CD4-positive, CD25-positive, alpha-beta regulatory T cell (primary cell): ENCODE results near the gene PKNOX2. TPM values are rescaled to one million over a fixed set of nuclear protein-coding genes. Genes with fewer than 3 reads are reported as not detected.

ENCODE experiments used
- ATAC-seq, 2 donors: fragments of 150-1000 bp; cut with Tn5 transposase; one replicate each; pipeline ENCODE4 v1.10.0; 2021; ENCODE audit warnings: low read depth in 2 of 2, moderate number of reproducible peaks in 2 of 2, moderate library complexity in 1 of 2
- DNase-seq, 3 donors: peaks; one replicate each; pipeline versions ENCODE4 v3.0.0 to v3.0.0-alpha.2; 2012 to 2022; ENCODE audit warnings: mixed read lengths in 1 of 3
- H3K27ac ChIP-seq: one replicate; pipeline ENCODE4 v1.7.0; 2013; ENCODE audit warnings: mild to moderate bottlenecking, low read length; ENCODE audit not compliant: insufficient read depth, poor library complexity, severe bottlenecking
- H3K27me3 ChIP-seq: one replicate; pipeline ENCODE4 v1.7.0; 2013; ENCODE audit warnings: low read length; ENCODE audit not compliant: control insufficient read depth, insufficient read depth
- H3K36me3 ChIP-seq: one replicate; pipeline ENCODE4 v1.7.0; 2013; ENCODE audit warnings: mild to moderate bottlenecking, low read length, moderate library complexity; ENCODE audit not compliant: control insufficient read depth, insufficient read depth
- H3K4me1 ChIP-seq: 2 replicates; pipeline ENCODE4 v1.7.0; 2013; ENCODE audit warnings: mild to moderate bottlenecking, low read length; ENCODE audit not compliant: insufficient read depth, control insufficient read depth, poor library complexity, severe bottlenecking
- H3K4me3 ChIP-seq: one replicate; pipeline ENCODE4 v1.7.0; 2013; ENCODE audit warnings: low read depth, mild to moderate bottlenecking, low read length, moderate library complexity
- H3K9me3 ChIP-seq, 2 experiments: 1 replicate in 1 of 2; 2 replicates in 1 of 2; pipeline ENCODE4 v1.7.0; 2013; ENCODE audit warnings: low read length in 2 of 2, mild to moderate bottlenecking in 1 of 2, moderate library complexity in 1 of 2; ENCODE audit not compliant: control insufficient read depth in 2 of 2
- H3K27ac Mint-ChIP-seq, 3 donors: one replicate each; pipeline ENCODE4 v1.8.0; 2020 to 2022; ENCODE audit warnings: mild to moderate bottlenecking in 3 of 3, mixed read lengths in 3 of 3, moderate library complexity in 2 of 3
- H3K27me3 Mint-ChIP-seq: one replicate; pipeline ENCODE4 v1.8.0; 2022; ENCODE audit warnings: mild to moderate bottlenecking, mixed read lengths
- H3K36me3 Mint-ChIP-seq: one replicate; pipeline ENCODE4 v1.8.0; 2020; ENCODE audit warnings: mixed read lengths
- H3K4me1 Mint-ChIP-seq, 4 donors: one replicate each; pipeline ENCODE4 v1.8.0; 2020 to 2022; ENCODE audit warnings: mixed read lengths in 4 of 4, mild to moderate bottlenecking in 1 of 4
- H3K4me3 Mint-ChIP-seq, 4 donors: one replicate each; pipeline ENCODE4 v1.8.0; 2020 to 2022; ENCODE audit warnings: mild to moderate bottlenecking in 4 of 4, mixed read lengths in 4 of 4, moderate library complexity in 3 of 4
- H3K9me3 Mint-ChIP-seq, 7 donors: one replicate each; pipeline ENCODE4 v1.8.0; 2020 to 2022; ENCODE audit warnings: mixed read lengths in 7 of 7, mild to moderate bottlenecking in 3 of 7, moderate library complexity in 2 of 7
- polyA plus RNA-seq, 4 donors: library from polyadenylated mRNA; unstranded; fragments of 300-500 nt; fragmentation: Illumina TruSeq; gene quantifications; one replicate each; pipeline ENCODE4 v1.2.3, GENCODE V29; 2021
- total RNA-seq: library from RNA; stranded (reverse); gene quantifications from one replicate; pipeline ENCODE4 v1.2.3, GENCODE V29; 2022

The PKNOX2 gene
- total and polyA plus RNA-seq, 5 donors from 2014 or later: not detected

GRCh38 chr11:125372911-125373310 lies 208.4 kb downstream of the PKNOX2 start:
- DNase-seq (no peak), ATAC-seq (no peak)
- peaks cover 4% of the 10 kb centered on the region for H3K27me3 ChIP-seq
- no peak overlapping the region for H3K27ac ChIP-seq
- no peaks in the 10 kb centered on the region for H3K9me3 ChIP-seq
- no peak overlapping the region for H3K4me3 Mint-ChIP-seq
- H3K4me1 Mint-ChIP-seq: no peaks in the 10 kb centered on the region
- no peaks in the 10 kb centered on the region for H3K36me3 ChIP-seq
- no peak overlapping the region for H3K27ac Mint-ChIP-seq
- H3K36me3 Mint-ChIP-seq: no peaks in the 10 kb centered on the region
- peaks cover 0 to 3% (median 0%) of the 10 kb centered on the region in 7 donors for H3K9me3 Mint-ChIP-seq
- no peaks in the 10 kb centered on the region for H3K4me1 ChIP-seq
- H3K27me3 Mint-ChIP-seq: peaks cover 33% of the 10 kb centered on the region
- H3K4me3 ChIP-seq: no peak overlapping the region

- no peak for DNase-seq
- no peaks in the 10 kb centered on the region for H3K36me3 Mint-ChIP-seq
Measured at GRCh38 chr11:125373426-125374391, 209.2 kb downstream of the PKNOX2 start.

GRCh38 chr11:125374398-125374797 lies 209.8 kb downstream of the PKNOX2 start:
- Histone ChIP-seq H3K36me3 (no peaks in the 10 kb centered on the region), H3K4me1 (no peaks in the 10 kb centered on the region), H3K27ac (no peak overlapping the region), H3K27me3 (peaks cover 4% of the 10 kb centered on the region), H3K4me3 (no peak overlapping the region), H3K9me3 (no peaks in the 10 kb centered on the region)
- no peak overlapping the region for H3K27ac Mint-ChIP-seq
- H3K36me3 Mint-ChIP-seq: no peaks in the 10 kb centered on the region
- no peak overlapping the region for H3K4me3 Mint-ChIP-seq
- no peaks in the 10 kb centered on the region for H3K4me1 Mint-ChIP-seq
- ATAC-seq (no peak), DNase-seq (no peak)
- H3K27me3 Mint-ChIP-seq: peaks cover 29% of the 10 kb centered on the region
- H3K9me3 Mint-ChIP-seq: peaks cover 0 to 3% (median 0%) of the 10 kb centered on the region in 7 donors

More at GRCh38 chr11:125373426-125374391, 209.2 kb downstream of the PKNOX2 start:
- Mint-ChIP-seq H3K4me3 (no peak overlapping the region), H3K9me3 (peaks cover 0 to 3% (median 0%) of the 10 kb centered on the region in 7 donors), H3K4me1 (no peaks in the 10 kb centered on the region), H3K27ac (no peak overlapping the region), H3K27me3 (peaks cover 33% of the 10 kb centered on the region)
- Histone ChIP-seq H3K4me1 (no peaks in the 10 kb centered on the region), H3K4me3 (no peak overlapping the region), H3K9me3 (no peaks in the 10 kb centered on the region), H3K36me3 (no peaks in the 10 kb centered on the region), H3K27ac (no peak overlapping the region), H3K27me3 (peaks cover 4% of the 10 kb centered on the region)
- ATAC-seq: no peak

- Histone ChIP-seq H3K27me3 (peaks cover 4% of the 10 kb centered on the region), H3K4me1 (no peaks in the 10 kb centered on the region), H3K4me3 (no peak overlapping the region), H3K36me3 (no peaks in the 10 kb centered on the region), H3K9me3 (no peaks in the 10 kb centered on the region), H3K27ac (no peak overlapping the region)
- Mint-ChIP-seq H3K4me3 (no peak overlapping the region), H3K4me1 (no peaks in the 10 kb centered on the region), H3K9me3 (peaks cover 0 to 3% (median 0%) of the 10 kb centered on the region in 7 donors), H3K36me3 (no peaks in the 10 kb centered on the region), H3K27ac (no peak overlapping the region), H3K27me3 (peaks cover 26% of the 10 kb centered on the region)
- DNase-seq (no peak), ATAC-seq (no peak)
Measured at GRCh38 chr11:125375146-125375545, 210.6 kb downstream of the PKNOX2 start.

GRCh38 chr11:125376117-125376516 lies 211.6 kb downstream of the PKNOX2 start:
- no peaks in the 10 kb centered on the region for H3K36me3 ChIP-seq
- Mint-ChIP-seq H3K4me3 (no peak overlapping the region), H3K27me3 (peaks cover 16% of the 10 kb centered on the region), H3K27ac (no peak overlapping the region), H3K9me3 (peaks cover 0 to 3% (median 0%) of the 10 kb centered on the region in 7 donors), H3K36me3 (no peaks in the 10 kb centered on the region), H3K4me1 (no peaks in the 10 kb centered on the region)
- H3K4me3 ChIP-seq: no peak overlapping the region
- no peak overlapping the region for H3K27ac ChIP-seq
- peaks cover 4% of the 10 kb centered on the region for H3K27me3 ChIP-seq
- H3K4me1 ChIP-seq: no peaks in the 10 kb centered on the region
- H3K9me3 ChIP-seq: no peaks in the 10 kb centered on the region
- DNase-seq (no peak), ATAC-seq (no peak)

GRCh38 chr11:125376856-125377255 lies 212.3 kb downstream of the PKNOX2 start:
- no peak for ATAC-seq
- peaks cover 0 to 3% (median 0%) of the 10 kb centered on the region in 7 donors for H3K9me3 Mint-ChIP-seq
- H3K36me3 Mint-ChIP-seq: no peaks in the 10 kb centered on the region

GRCh38 chr11:125378083-125378482 lies 213.5 kb downstream of the PKNOX2 start:
- Histone ChIP-seq H3K9me3 (no peaks in the 10 kb centered on the region), H3K27ac (no peak overlapping the region), H3K4me1 (no peaks in the 10 kb centered on the region), H3K36me3 (no peaks in the 10 kb centered on the region), H3K27me3 (peaks cover 2% of the 10 kb centered on the region), H3K4me3 (no peak overlapping the region)
- Mint-ChIP-seq H3K9me3 (peaks cover 0 to 3% (median 0%) of the 10 kb centered on the region in 7 donors), H3K27me3 (peaks cover under 1% of the 10 kb centered on the region), H3K4me3 (no peak overlapping the region), H3K27ac (no peak overlapping the region), H3K36me3 (no peaks in the 10 kb centered on the region), H3K4me1 (no peaks in the 10 kb centered on the region)
- ATAC-seq: no peak
- DNase-seq: no peak

More at GRCh38 chr11:125376856-125377255, 212.3 kb downstream of the PKNOX2 start:
- no peak overlapping the region for H3K27ac ChIP-seq
- H3K27me3 ChIP-seq: peaks cover 2% of the 10 kb centered on the region
- Mint-ChIP-seq H3K4me3 (no peak overlapping the region), H3K4me1 (no peaks in the 10 kb centered on the region), H3K27ac (no peak overlapping the region), H3K27me3 (peaks cover 10% of the 10 kb centered on the region)
- H3K9me3 ChIP-seq: no peaks in the 10 kb centered on the region
- no peaks in the 10 kb centered on the region for H3K36me3 ChIP-seq
- no peaks in the 10 kb centered on the region for H3K4me1 ChIP-seq
- no peak overlapping the region for H3K4me3 ChIP-seq
- DNase-seq: no peak
